Osteoblast (primary cell): ENCODE results near the gene PLSCR4. TPM values are rescaled to one million over a fixed set of nuclear protein-coding genes. Genes with fewer than 3 reads are reported as not detected.

Experiments
- DNase-seq: peaks from one replicate; pipeline ENCODE4 v3.0.0; 2011; ENCODE audit warnings: low spot score, mixed read lengths; ENCODE audit not compliant: insufficient read length; ENCODE audit errors: missing footprints
- H2AFZ ChIP-seq: 2 replicates; pipeline ENCODE4 v1.6.0; 2011; ENCODE audit warnings: mild to moderate bottlenecking, low read length
- H3K27ac ChIP-seq: 2 replicates; pipeline ENCODE4 v1.5.1; 2011; ENCODE audit warnings: mild to moderate bottlenecking, low read depth, low read length, moderate library complexity
- H3K27me3 ChIP-seq: 2 replicates; pipeline ENCODE4 v1.6.0; 2012; ENCODE audit warnings: mild to moderate bottlenecking, control low read depth, inconsistent platforms, low read length, moderate library complexity; ENCODE audit not compliant: insufficient read depth
- H3K36me3 ChIP-seq: 2 replicates; pipeline ENCODE4 v1.5.1; 2011; ENCODE audit warnings: mild to moderate bottlenecking, low read length, control low read depth, moderate library complexity; ENCODE audit not compliant: insufficient read depth
- H3K4me1 ChIP-seq: 2 replicates; pipeline ENCODE4 v1.5.1; 2011; ENCODE audit warnings: mild to moderate bottlenecking, low read length, control low read depth, moderate library complexity; ENCODE audit not compliant: insufficient read depth
- H3K4me2 ChIP-seq: 2 replicates; pipeline ENCODE4 v1.6.0; 2011; ENCODE audit warnings: mild to moderate bottlenecking, low read length; ENCODE audit not compliant: insufficient read depth
- H3K4me3 ChIP-seq: fragments of 200-600 bp; sonication (generic); 3 replicates; pipeline ENCODE4 v1.5.1; 2012; ENCODE audit warnings: mild to moderate bottlenecking, low read length, inconsistent platforms; ENCODE audit not compliant: insufficient read depth
- H3K79me2 ChIP-seq: 2 replicates; pipeline ENCODE4 v1.6.0; 2012; ENCODE audit warnings: mild to moderate bottlenecking, low read length, control low read depth, inconsistent platforms; ENCODE audit not compliant: insufficient read depth
- H3K9me3 ChIP-seq: 2 replicates; pipeline ENCODE4 v1.5.1; 2011; ENCODE audit warnings: low read depth, low read length, control low read depth
- H4K20me1 ChIP-seq: 2 replicates; pipeline ENCODE4 v1.6.0; 2012; ENCODE audit warnings: mild to moderate bottlenecking, low read length, control low read depth; ENCODE audit not compliant: insufficient read depth
- CTCF ChIP-seq: IDR thresholded peaks from 2 replicates; pipeline ENCODE4 v1.5.1; 2011; ENCODE audit warnings: mild to moderate bottlenecking, low read depth, low read length, moderate library complexity; ENCODE audit errors: extremely low read depth
- total RNA-seq: library from RNA; depleted of rRNA; stranded (reverse); fragments of >200 nt; gene quantifications from 2 replicates; pipeline ENCODE4 v1.2.3, GENCODE V29; 2012

Gene PLSCR4
- total RNA-seq, 1 donor: 54.6 TPM

GRCh38 chr3:146246526-146246925 is 4.4 kb downstream of the PLSCR4 start:
- H3K27me3 ChIP-seq: no peaks in the 10 kb centered on the region
- H3K4me3 ChIP-seq: no peak overlapping the region
- no peak for DNase-seq
- H3K4me1 ChIP-seq: peaks cover 20% of the 10 kb centered on the region
- no peak for TF ChIP-seq CTCF
- H2AFZ ChIP-seq: no peak overlapping the region
- peaks cover 3% of the 10 kb centered on the region for H3K36me3 ChIP-seq
- no peak overlapping the region for H3K4me2 ChIP-seq
- H3K9me3 ChIP-seq: no peaks in the 10 kb centered on the region
- H3K27ac ChIP-seq: no peak overlapping the region
- H3K79me2 ChIP-seq: peaks cover 51% of the 10 kb centered on the region
- H4K20me1 ChIP-seq: no peaks in the 10 kb centered on the region

GRCh38 chr3:146243559-146243958 is 7.3 kb downstream of the PLSCR4 start:
- DNase-seq: no peak
- no peak overlapping the region for H3K4me2 ChIP-seq
- peaks cover 50% of the 10 kb centered on the region for H3K79me2 ChIP-seq
- no peaks in the 10 kb centered on the region for H3K9me3 ChIP-seq
- peaks cover 16% of the 10 kb centered on the region for H3K4me1 ChIP-seq
- no peak for TF ChIP-seq CTCF
- H4K20me1 ChIP-seq: no peaks in the 10 kb centered on the region
- H3K36me3 ChIP-seq: peaks cover 3% of the 10 kb centered on the region
- H3K4me3 ChIP-seq: no peak overlapping the region
- no peak overlapping the region for H2AFZ ChIP-seq
- H3K27ac ChIP-seq: no peak overlapping the region
- no peaks in the 10 kb centered on the region for H3K27me3 ChIP-seq

- Histone ChIP-seq H2AFZ (peak overlapping the region; percentile 76), H3K9me3 (peaks cover 2% of the 10 kb centered on the region), H3K4me2 (peak overlapping the region; percentile 65), H3K79me2 (peaks cover 45% of the 10 kb centered on the region), H3K27ac (peak overlapping the region; percentile 89), H3K27me3 (no peaks in the 10 kb centered on the region), H3K4me1 (peaks cover 16% of the 10 kb centered on the region), H3K36me3 (peaks cover 3% of the 10 kb centered on the region), H4K20me1 (no peaks in the 10 kb centered on the region), H3K4me3 (peak overlapping the region; percentile 25)
- no peak for DNase-seq
- no peak for TF ChIP-seq CTCF
Observed at GRCh38 chr3:146241523-146242240, 9.2 kb downstream of the PLSCR4 start.

GRCh38 chr3:146233487-146233886 is 17.4 kb downstream of the PLSCR4 start:
- H3K9me3 ChIP-seq: peaks cover 2% of the 10 kb centered on the region

More at GRCh38 chr3:146233487-146233886, 17.4 kb downstream of the PLSCR4 start:
- H3K27me3 ChIP-seq: no peaks in the 10 kb centered on the region
- no peak overlapping the region for H3K4me3 ChIP-seq
- no peak for DNase-seq
- H3K4me2 ChIP-seq: no peak overlapping the region
- no peaks in the 10 kb centered on the region for H4K20me1 ChIP-seq
- no peak overlapping the region for H2AFZ ChIP-seq
- H3K27ac ChIP-seq: no peak overlapping the region
- H3K79me2 ChIP-seq: peaks cover 32% of the 10 kb centered on the region
- TF ChIP-seq CTCF: no peak
- H3K36me3 ChIP-seq: no peaks in the 10 kb centered on the region
- H3K4me1 ChIP-seq: no peaks in the 10 kb centered on the region
